NCI-H510A (cell line): Measurements from ENCODE around the gene TF.

Experiments
- DNase-seq: peaks from one replicate; lab custom pipeline; 2025; lab: John Stamatoyannopoulos, UW

Gene TF

GRCh38 chr3:133812872-133813271 is 66.7 kb downstream of the TF start:
- no peak for DNase-seq

GRCh38 chr3:133815386-133815785 is 69.2 kb downstream of the TF start:
- DNase-seq: no peak

- no peak for DNase-seq
Measured at GRCh38 chr3:133820129-133820528, 73.9 kb downstream of the TF start.

GRCh38 chr3:133820889-133821675 is 74.9 kb downstream of the TF start:
- DNase-seq: no peak

GRCh38 chr3:133821767-133822638 is 75.8 kb downstream of the TF start:
- no peak for DNase-seq

GRCh38 chr3:133824961-133825485 is 78.8 kb downstream of the TF start:
- DNase-seq: no peak

- DNase-seq: no peak
Measured at GRCh38 chr3:133825969-133826727, 80.0 kb downstream of the TF start.

GRCh38 chr3:133827136-133827535 is 80.9 kb downstream of the TF start:
- no peak for DNase-seq

GRCh38 chr3:133827684-133828083 is 81.5 kb downstream of the TF start:
- no peak for DNase-seq

- DNase-seq: no peak
Measured at GRCh38 chr3:133828576-133829309, 82.5 kb downstream of the TF start.

- no peak for DNase-seq
Measured at GRCh38 chr3:133829310-133829707, 83.1 kb downstream of the TF start.

GRCh38 chr3:133830071-133830470 is 83.9 kb downstream of the TF start:
- no peak for DNase-seq

- no peak for DNase-seq
Measured at GRCh38 chr3:133831966-133832801, 86.0 kb downstream of the TF start.

- no peak for DNase-seq
Measured at GRCh38 chr3:133832802-133833144, 86.6 kb downstream of the TF start.

- DNase-seq: no peak
Measured at GRCh38 chr3:133833267-133833666, 87.1 kb downstream of the TF start.

GRCh38 chr3:133833880-133834620 is 87.9 kb downstream of the TF start:
- DNase-seq: no peak

GRCh38 chr3:133834621-133835417 is 88.6 kb downstream of the TF start:
- DNase-seq: no peak

- no peak for DNase-seq
Measured at GRCh38 chr3:133835418-133835743, 89.2 kb downstream of the TF start.

GRCh38 chr3:133835961-133836360 is 89.8 kb downstream of the TF start:
- DNase-seq: no peak
